ENCODE measurements around the gene PODXL. TPM values are rescaled to one million over a fixed set of nuclear protein-coding genes. Genes with fewer than 3 reads are reported as not detected.

Gene PODXL
- 205 and 263 TPM in 2 replicates for total RNA-seq

GRCh38 chr7:131556053-131556908 lies at the start of gene PODXL:
Gene PODXL, minus strand, starts transcription at chr7:131556628. Its CDS starts 269 bp downstream, at chr7:131556359.

Other genes starting within 250 kb of the PODXL start
- gene MKLN1, start 228.8 kb downstream of the PODXL start, total RNA-seq = 50.0 and 54.3 TPM in 2 replicates